Heart left ventricle (tissue), 16 donors: ENCODE data around the gene MPHOSPH6. TPM values are rescaled to one million over a fixed set of nuclear protein-coding genes. Genes with fewer than 3 reads are reported as not detected.

Experiments used
- ATAC-seq, 4 donors: fragments of 200-7000 bp; cut with Tn5 transposase; one replicate each; pipeline ENCODE4 v1.9.1; 2020 to 2022; ENCODE audit warnings: moderate library complexity in 4 of 4, mild to moderate bottlenecking in 3 of 4, moderate number of reproducible peaks in 1 of 4
- DNase-seq, 5 donors: peaks; one replicate each; pipeline ENCODE4 v3.0.0-alpha.2; 2020
- H3K27ac ChIP-seq, 12 donors: fragments of 200-600 bp; sonication (generic) in 4 of 12; one replicate each; pipeline versions ENCODE4 v1.5.0 to v1.8.0; 2016 to 2022; ENCODE audit warnings: mild to moderate bottlenecking in 2 of 12
- H3K27me3 ChIP-seq, 9 donors: fragments of 200-600 bp; sonication (generic) in 2 of 9; one replicate each; pipeline versions ENCODE4 v1.5.1 to v1.8.0; 2016 to 2022; ENCODE audit warnings: mild to moderate bottlenecking in 3 of 9
- H3K36me3 ChIP-seq, 9 donors: fragments of 200-600 bp; sonication (generic) in 2 of 9; one replicate each; pipeline versions ENCODE4 v1.5.0 to v1.8.0; 2018 to 2022; ENCODE audit warnings: mild to moderate bottlenecking in 2 of 9
- H3K4me1 ChIP-seq, 12 donors: fragments of 200-600 bp; sonication (generic) in 4 of 12; one replicate each; pipeline versions ENCODE4 v1.5.0 to v1.8.0; 2016 to 2022; ENCODE audit warnings: mild to moderate bottlenecking in 3 of 12
- H3K4me3 ChIP-seq, 12 donors: fragments of 200-600 bp; sonication (generic) in 4 of 12; one replicate each; pipeline versions ENCODE4 v1.5.0 to v1.8.0; 2017 to 2022; ENCODE audit warnings: mild to moderate bottlenecking in 9 of 12, moderate library complexity in 4 of 12
- H3K9me3 ChIP-seq, 12 donors: fragments of 200-600 bp; sonication (generic) in 4 of 12; one replicate each; pipeline versions ENCODE4 v1.5.0 to v1.8.0; 2016 to 2022; ENCODE audit warnings: mild to moderate bottlenecking in 1 of 12
- CTCF ChIP-seq, 12 donors: fragments of 200-600 bp; sonication (generic) in 4 of 12; IDR thresholded peaks; one replicate each; pipeline versions ENCODE4 v1.5.0 to v1.8.0; 2018 to 2022; ENCODE audit warnings: antibody characterized with exemption in 12 of 12, mild to moderate bottlenecking in 5 of 12
- POLR2A ChIP-seq, 2 donors: fragments of 450-650 bp; IDR thresholded peaks; one replicate each; pipeline ENCODE4 v1.6.1; 2017; ENCODE audit warnings: antibody characterized with exemption in 2 of 2, mild to moderate bottlenecking in 2 of 2, moderate library complexity in 2 of 2
- WGBS, 4 donors: extraction: QIAGEN DNeasy Blood & Tissue Kit in 2 of 4; methylation state at CpG; one replicate each; pipeline versions ENCODE4 v1.1.5 to v1.1.7; 2013 to 2018; 5-methylcytosine and 5-hydroxymethylcytosine counted together
- intact Hi-C, 10 donors: fragments of 100-400 bp; cut with DNase I; formaldehyde crosslinking; loops; one replicate each; pipeline versions ENCODE4 v1.11.1 to v1.14.2; 2022
- polyA plus RNA-seq, 2 donors: library from polyadenylated mRNA; stranded (reverse); fragments of 200-250 nt; gene quantifications; one replicate each; pipeline ENCODE4 v1.2.3, GENCODE V29; 2013
- total RNA-seq, 9 donors: library from RNA; depleted of rRNA in 2 of 9; stranded (reverse); fragments of >200 nt in 2 of 9; fragmentation: NEBNext Ultra II Directional in 3 of 9; extraction: Animal tissue kit (Norgen Biotek cat#: 25700) in 3 of 9; gene quantifications; one replicate each; pipeline versions ENCODE4 v1.1.0 to v1.2.4, GENCODE V29; 2016 to 2023
- donor health status: ischemic (EF 13 %, LVEDD 7.1; RV severe dilation, severe dysfunction).
- donor health status: healthy with polysubstance abuse.
- donor health status: DM: no; HTN: yes; CAD: no.
- donor health status: DM: no; HTN: no; CAD: no.
- donor health status: ischemic (EF 25% LVEDD 6.9; RV normal size, moderate dysfunction).
- donor health status: ischemic (EF 25% LVEDD 5.7; RV mildly dilated, moderate dysfunction).
- donor health status: healthy.
- donor health status: DM: yes; HTN: yes; CAD: no.
- donor health status: ischemic (EF 35%, LVEDD 5.7; RV mildly dilated, moderate dysfunction).
- donor health status: nonischemic (EF 11% LVEDD 7.7; RV severe dilation, severe dysfunction).
- donor health status: DM: yes; HTN: yes; CAD: no.
- donor health status: PGD.
- donor health status: ischemic (EF 29% LVEDD 5.4; RV normal size, mild dysfunction).
- donor health status: nonischemic (EF 23%, LVEDD 6.1; RV moderate dilation, normal function).

The MPHOSPH6 gene
- total and polyA plus RNA-seq, 11 donors: 6.4 to 20.5 (median 8.9) TPM

GRCh38 chr16:82187829-82188228 lies 17.8 kb upstream of the MPHOSPH6 start:
- no peaks in the 10 kb centered on the region for H3K36me3 ChIP-seq
- no peak for DNase-seq
- H3K4me1 ChIP-seq: peaks cover 0 to 40% (median 0%) of the 10 kb centered on the region in 12 donors
- H3K27ac ChIP-seq: no peak overlapping the region
- ATAC-seq: no peak
- no peaks in the 10 kb centered on the region for H3K9me3 ChIP-seq
- peaks cover 0 to 16% (median 0%) of the 10 kb centered on the region in 9 donors for H3K27me3 ChIP-seq
- H3K4me3 ChIP-seq: no peak overlapping the region
- intact Hi-C loops: no loop called here
- WGBS, 4 donors: 78 to 87% (median 83%) methylated on average over 1 of the region's 1 CpG
- TF ChIP-seq CTCF (IDR thresholded peaks at IDR 0.05) (no peak), POLR2A (IDR thresholded peaks at IDR 0.05) (no peak)

DNA sequence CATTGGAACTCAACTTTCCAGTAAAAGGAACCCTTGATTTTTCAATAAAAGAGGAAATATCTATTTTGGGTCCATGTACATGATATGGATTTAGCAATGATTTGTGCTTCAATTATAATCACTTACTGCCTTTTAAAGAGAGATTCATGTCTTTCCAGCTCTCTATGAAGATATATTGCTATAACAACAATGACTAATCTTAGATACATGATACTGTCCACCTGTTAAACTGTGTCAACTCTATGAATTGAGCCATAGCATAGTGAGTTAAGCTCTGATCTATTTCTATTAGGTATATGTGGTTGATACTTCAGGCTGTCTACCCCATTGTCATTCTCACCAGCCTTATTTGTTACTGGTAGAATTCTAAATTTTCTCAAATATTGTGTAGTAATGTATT lies 15.0 kb upstream of the MPHOSPH6 start:
- intact Hi-C loops: no loop called here
- Histone ChIP-seq H3K27me3 (peaks cover 0 to 22% (median 0%) of the 10 kb centered on the region in 9 donors), H3K4me1 (peaks cover 0 to 22% (median 0%) of the 10 kb centered on the region in 12 donors), H3K9me3 (no peaks in the 10 kb centered on the region), H3K27ac (no peak overlapping the region), H3K4me3 (no peak overlapping the region), H3K36me3 (no peaks in the 10 kb centered on the region)
- ATAC-seq (no peak), DNase-seq (no peak)
- TF ChIP-seq CTCF (IDR thresholded peaks at IDR 0.05): no peak
- TF ChIP-seq POLR2A (IDR thresholded peaks at IDR 0.05): no peak

DNA sequence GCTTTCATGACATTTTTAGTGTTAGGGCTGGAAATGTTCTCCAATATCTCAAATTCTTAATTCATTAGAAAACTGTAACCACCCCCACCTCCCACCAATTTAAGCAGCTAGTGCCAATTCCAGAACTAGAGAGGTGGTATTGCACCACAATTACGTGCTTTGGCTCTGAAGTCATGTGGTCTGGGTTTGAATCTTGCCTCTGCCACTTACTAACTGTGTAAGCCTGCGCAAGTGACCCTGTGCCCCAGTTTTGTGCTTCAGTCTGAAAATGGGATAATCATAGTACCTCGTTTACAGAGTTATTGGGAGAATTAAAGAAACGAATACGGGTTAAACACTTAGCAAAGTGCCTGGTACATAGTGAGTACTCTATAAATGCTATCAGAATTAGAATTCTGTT lies 14.2 kb upstream of the MPHOSPH6 start:
- DNase-seq (no peak), ATAC-seq (no peak)
- Histone ChIP-seq H3K9me3 (no peaks in the 10 kb centered on the region), H3K4me1 (peaks cover 0 to 14% (median 0%) of the 10 kb centered on the region in 12 donors), H3K4me3 (no peak overlapping the region), H3K27ac (peak overlapping the region in 1 of 12 donors; percentile 21), H3K36me3 (no peaks in the 10 kb centered on the region), H3K27me3 (peaks cover 0 to 22% (median 0%) of the 10 kb centered on the region in 9 donors)
- intact Hi-C loops: no loop called here
- TF ChIP-seq POLR2A (IDR thresholded peaks at IDR 0.05) (no peak), CTCF (IDR thresholded peaks at IDR 0.05) (no peak)
- WGBS, 4 donors: 83 to 86% (median 84%) methylated on average over 5 of the region's 5 CpGs

DNA sequence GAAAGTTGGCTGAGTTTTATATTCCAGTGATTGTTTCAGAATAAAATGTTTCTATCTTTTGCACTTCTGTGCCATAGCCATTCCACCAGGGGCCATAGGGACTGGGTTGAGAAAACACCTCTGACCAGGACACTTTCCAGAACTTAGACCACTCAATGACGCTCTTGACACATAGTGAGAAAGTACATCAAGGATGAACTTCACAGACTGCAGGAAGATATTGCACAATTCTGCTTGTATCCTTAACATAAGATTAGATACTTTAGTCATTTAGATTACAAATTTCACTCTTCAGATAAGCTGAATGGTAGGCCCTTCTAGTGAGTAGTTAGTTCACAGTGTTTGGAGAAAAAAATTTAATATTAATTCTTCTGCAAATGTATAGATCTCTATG lies 13.0 kb upstream of the MPHOSPH6 start:
- no peak for TF ChIP-seq POLR2A (IDR thresholded peaks at IDR 0.05)
- TF ChIP-seq CTCF (IDR thresholded peaks at IDR 0.05): no peak
- Histone ChIP-seq H3K4me3 (no peak overlapping the region), H3K9me3 (no peaks in the 10 kb centered on the region), H3K27ac (no peak overlapping the region), H3K27me3 (peaks cover 0 to 28% (median 0%) of the 10 kb centered on the region in 9 donors), H3K36me3 (no peaks in the 10 kb centered on the region), H3K4me1 (peaks cover 0 to 14% (median 0%) of the 10 kb centered on the region in 12 donors)
- DNase-seq (no peak), ATAC-seq (no peak)
- intact Hi-C loops: no loop called here
- WGBS, 4 donors: 67 to 84% (median 70%) methylated on average over 1 of the region's 1 CpG
